Neuron (in vitro differentiated cells): ENCODE data around the gene TRIM33.
"Not testable (repeated sequence)": the region's sequence is repeated elsewhere in the genome, so short reads cannot be mapped to it uniquely, and the experiment has no call there.

Experiments used
- H2AFZ ChIP-seq: one replicate; pipeline ENCODE4 v1.6.1; 2013; ENCODE audit warnings: low read depth, mild to moderate bottlenecking, inconsistent platforms, low read length, moderate library complexity
- H3K27me3 ChIP-seq: one replicate; pipeline ENCODE4 v1.6.1; 2013; ENCODE audit warnings: low read length; ENCODE audit not compliant: insufficient read depth
- H3K36me3 ChIP-seq: one replicate; pipeline ENCODE4 v1.6.1; 2013; ENCODE audit warnings: low read length; ENCODE audit not compliant: insufficient read depth
- H3K4me1 ChIP-seq: one replicate; pipeline ENCODE4 v1.6.1; 2013; ENCODE audit warnings: low read length; ENCODE audit not compliant: insufficient read depth
- H3K4me3 ChIP-seq: 2 replicates; pipeline ENCODE4 v1.5.1; 2013; ENCODE audit warnings: mild to moderate bottlenecking, low read length, moderate library complexity
- H3K9me3 ChIP-seq: one replicate; pipeline ENCODE4 v1.6.1; 2013; ENCODE audit warnings: low read length

Gene TRIM33

GRCh38 chr1:114369266-114369919, 141.6 kb downstream of the TRIM33 start:
- H3K4me1 ChIP-seq, H3K36me3 ChIP-seq, H3K9me3 ChIP-seq, H2AFZ ChIP-seq, H3K4me3 ChIP-seq, H3K27me3 ChIP-seq: not testable (repeated sequence)

GRCh38 chr1:114368560-114369255, 142.3 kb downstream of the TRIM33 start:
- H3K27me3 ChIP-seq, result no peaks in the 10 kb centered on the region
- H3K4me3 ChIP-seq, result no peak overlapping the region
- no peaks in the 10 kb centered on the region for H3K9me3 ChIP-seq
- H3K4me1 ChIP-seq, result no peaks in the 10 kb centered on the region
- no peaks in the 10 kb centered on the region for H3K36me3 ChIP-seq
- H2AFZ ChIP-seq, result no peak overlapping the region

GRCh38 chr1:114367810-114368209, 143.2 kb downstream of the TRIM33 start:
- Histone ChIP-seq H3K9me3 (no peaks in the 10 kb centered on the region), H3K27me3 (no peaks in the 10 kb centered on the region), H3K4me3 (no peak overlapping the region), H3K36me3 (no peaks in the 10 kb centered on the region), H3K4me1 (no peaks in the 10 kb centered on the region), H2AFZ (no peak overlapping the region)

- H3K9me3 ChIP-seq, H2AFZ ChIP-seq, H3K36me3 ChIP-seq, H3K4me3 ChIP-seq, H3K4me1 ChIP-seq, H3K27me3 ChIP-seq: not testable (repeated sequence)
Observed at GRCh38 chr1:114363230-114363629, 147.8 kb downstream of the TRIM33 start.

GRCh38 chr1:114359791-114360190, 151.2 kb downstream of the TRIM33 start:
- H3K4me1 ChIP-seq, result no peaks in the 10 kb centered on the region
- no peaks in the 10 kb centered on the region for H3K36me3 ChIP-seq
- no peaks in the 10 kb centered on the region for H3K9me3 ChIP-seq
- no peak overlapping the region for H2AFZ ChIP-seq
- no peaks in the 10 kb centered on the region for H3K27me3 ChIP-seq
- no peak overlapping the region for H3K4me3 ChIP-seq

GRCh38 chr1:114355240-114355639, 155.8 kb downstream of the TRIM33 start:
- peaks cover 9% of the 10 kb centered on the region for H3K27me3 ChIP-seq
- no peak overlapping the region for H3K4me3 ChIP-seq
- no peak overlapping the region for H2AFZ ChIP-seq
- no peaks in the 10 kb centered on the region for H3K4me1 ChIP-seq
- H3K36me3 ChIP-seq, result no peaks in the 10 kb centered on the region
- no peaks in the 10 kb centered on the region for H3K9me3 ChIP-seq

- no peaks in the 10 kb centered on the region for H3K36me3 ChIP-seq
- no peaks in the 10 kb centered on the region for H3K9me3 ChIP-seq
- no peak overlapping the region for H3K4me3 ChIP-seq
- no peaks in the 10 kb centered on the region for H3K4me1 ChIP-seq
- H2AFZ ChIP-seq, result no peak overlapping the region
- H3K27me3 ChIP-seq, result peaks cover 11% of the 10 kb centered on the region
Observed at GRCh38 chr1:114353262-114353661, 157.7 kb downstream of the TRIM33 start.

- H3K4me1 ChIP-seq, result no peaks in the 10 kb centered on the region
- no peaks in the 10 kb centered on the region for H3K36me3 ChIP-seq
- H3K9me3 ChIP-seq, result no peaks in the 10 kb centered on the region
- peaks cover 11% of the 10 kb centered on the region for H3K27me3 ChIP-seq
- no peak overlapping the region for H3K4me3 ChIP-seq
- no peak overlapping the region for H2AFZ ChIP-seq
Observed at GRCh38 chr1:114352797-114353196, 158.2 kb downstream of the TRIM33 start.

GRCh38 chr1:114350731-114351445, 160.1 kb downstream of the TRIM33 start:
- Histone ChIP-seq H3K4me1 (peaks cover 1% of the 10 kb centered on the region), H2AFZ (no peak overlapping the region), H3K36me3 (no peaks in the 10 kb centered on the region), H3K4me3 (no peak overlapping the region), H3K27me3 (peaks cover 11% of the 10 kb centered on the region), H3K9me3 (no peaks in the 10 kb centered on the region)

GRCh38 chr1:114349891-114350605, 161.0 kb downstream of the TRIM33 start:
- Histone ChIP-seq H2AFZ (no peak overlapping the region), H3K36me3 (no peaks in the 10 kb centered on the region), H3K4me3 (no peak overlapping the region), H3K27me3 (peaks cover 11% of the 10 kb centered on the region), H3K4me1 (peaks cover 1% of the 10 kb centered on the region), H3K9me3 (no peaks in the 10 kb centered on the region)

GRCh38 chr1:114347431-114348209, 163.4 kb downstream of the TRIM33 start:
- no peaks in the 10 kb centered on the region for H3K36me3 ChIP-seq
- peaks cover 1% of the 10 kb centered on the region for H3K4me1 ChIP-seq
- peaks cover 2% of the 10 kb centered on the region for H3K27me3 ChIP-seq
- no peaks in the 10 kb centered on the region for H3K9me3 ChIP-seq
- no peak overlapping the region for H3K4me3 ChIP-seq
- H2AFZ ChIP-seq, result no peak overlapping the region

GRCh38 chr1:114346480-114347029, 164.4 kb downstream of the TRIM33 start:
- Histone ChIP-seq H3K4me3 (peak overlapping the region; percentile 48), H3K36me3 (no peaks in the 10 kb centered on the region), H2AFZ (peak overlapping the region; percentile 80), H3K9me3 (no peaks in the 10 kb centered on the region), H3K27me3 (peaks cover 2% of the 10 kb centered on the region), H3K4me1 (peaks cover 1% of the 10 kb centered on the region)
